ENCODE data around the gene NSUN6. TPM values are rescaled to one million over a fixed set of nuclear protein-coding genes. Genes with fewer than 3 reads are reported as not detected.
A peak's percentile ranks its signal among the peaks of the same experiment; 100 is the strongest.
"Not testable (repeated sequence)": the region's sequence is repeated elsewhere in the genome, so short reads cannot be mapped to it uniquely, and the experiment has no call there.

NSUN6 gene
- total and polyA plus RNA-seq, 11 donors: 3.1 to 10.0 (median 7.5) TPM

- Histone ChIP-seq H3K4me3 (no peak overlapping the region), H3K27ac (no peak overlapping the region), H3K27me3 (no peaks in the 10 kb centered on the region), H3K36me3 (peaks cover 0 to 35% (median 16%) of the 10 kb centered on the region in 9 donors), H3K4me1 (no peaks in the 10 kb centered on the region), H3K9me3 (no peaks in the 10 kb centered on the region)
- DNase-seq: no peak
- WGBS, 4 donors: 96 to 100% (median 98%) methylated on average over 3 of the region's 3 CpGs
- intact Hi-C loops (cut with DNase I): no loop called here
- no peak for ATAC-seq
- TF ChIP-seq, protein P1, sequence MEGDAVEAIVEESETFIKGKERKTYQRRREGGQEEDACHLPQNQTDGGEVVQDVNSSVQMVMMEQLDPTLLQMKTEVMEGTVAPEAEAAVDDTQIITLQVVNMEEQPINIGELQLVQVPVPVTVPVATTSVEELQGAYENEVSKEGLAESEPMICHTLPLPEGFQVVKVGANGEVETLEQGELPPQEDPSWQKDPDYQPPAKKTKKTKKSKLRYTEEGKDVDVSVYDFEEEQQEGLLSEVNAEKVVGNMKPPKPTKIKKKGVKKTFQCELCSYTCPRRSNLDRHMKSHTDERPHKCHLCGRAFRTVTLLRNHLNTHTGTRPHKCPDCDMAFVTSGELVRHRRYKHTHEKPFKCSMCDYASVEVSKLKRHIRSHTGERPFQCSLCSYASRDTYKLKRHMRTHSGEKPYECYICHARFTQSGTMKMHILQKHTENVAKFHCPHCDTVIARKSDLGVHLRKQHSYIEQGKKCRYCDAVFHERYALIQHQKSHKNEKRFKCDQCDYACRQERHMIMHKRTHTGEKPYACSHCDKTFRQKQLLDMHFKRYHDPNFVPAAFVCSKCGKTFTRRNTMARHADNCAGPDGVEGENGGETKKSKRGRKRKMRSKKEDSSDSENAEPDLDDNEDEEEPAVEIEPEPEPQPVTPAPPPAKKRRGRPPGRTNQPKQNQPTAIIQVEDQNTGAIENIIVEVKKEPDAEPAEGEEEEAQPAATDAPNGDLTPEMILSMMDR (IDR thresholded peaks at IDR 0.05): no peak
- no peak for TF ChIP-seq POLR2A (IDR thresholded peaks at IDR 0.05)
Observed at GRCh38 chr10:18599392-18599791, 52.0 kb downstream of the NSUN6 start.

DNA sequence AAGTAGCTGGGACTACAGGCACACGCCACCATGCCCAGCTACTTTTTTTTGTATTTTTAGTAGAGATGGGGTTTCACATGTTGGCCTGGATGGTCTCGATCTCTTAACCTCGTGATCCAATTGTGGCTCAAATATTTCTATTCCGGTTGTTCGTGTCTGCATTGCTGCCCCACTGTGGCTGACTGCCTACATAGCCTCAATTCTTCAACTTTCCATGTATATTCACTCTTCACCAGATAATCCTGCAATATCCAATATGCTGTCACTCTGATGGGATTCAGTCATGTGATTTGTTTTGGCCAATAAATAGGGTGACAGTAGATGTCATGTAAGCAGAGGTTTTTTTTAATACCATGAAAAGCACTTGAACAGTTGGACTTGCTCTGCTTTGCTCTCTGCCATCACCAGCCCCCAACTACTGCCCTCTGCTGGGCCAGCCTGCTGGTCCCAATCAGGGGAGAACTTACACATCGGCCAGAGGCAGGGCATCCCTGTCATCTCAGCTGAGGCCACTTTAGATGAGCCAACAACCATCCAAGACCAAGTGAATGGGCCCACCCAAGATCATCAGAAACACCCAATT is 56.7 kb downstream of the NSUN6 start:
- Histone ChIP-seq H3K27ac (no peak overlapping the region), H3K27me3 (no peaks in the 10 kb centered on the region), H3K4me1 (no peaks in the 10 kb centered on the region), H3K9me3 (peaks cover 0 to 7% (median 0%) of the 10 kb centered on the region in 12 donors), H3K4me3 (no peak overlapping the region), H3K36me3 (peaks cover 0 to 18% (median 13%) of the 10 kb centered on the region in 9 donors)
- DNase-seq: peak in 1 of 5 donors; percentile 31
- ATAC-seq: peak in 1 of 4 donors; percentile 26
- intact Hi-C loops (cut with DNase I): no loop called here
- TF ChIP-seq POLR2A (IDR thresholded peaks at IDR 0.05): no peak
- TF ChIP-seq, protein P1 (IDR thresholded peaks at IDR 0.05): peak in 4 of 12 donors; percentile 6 to 26 (median 18)
- 80 to 94% (median 90%) methylated on average over 6 of the region's 6 CpGs for WGBS, 4 donors

DNA sequence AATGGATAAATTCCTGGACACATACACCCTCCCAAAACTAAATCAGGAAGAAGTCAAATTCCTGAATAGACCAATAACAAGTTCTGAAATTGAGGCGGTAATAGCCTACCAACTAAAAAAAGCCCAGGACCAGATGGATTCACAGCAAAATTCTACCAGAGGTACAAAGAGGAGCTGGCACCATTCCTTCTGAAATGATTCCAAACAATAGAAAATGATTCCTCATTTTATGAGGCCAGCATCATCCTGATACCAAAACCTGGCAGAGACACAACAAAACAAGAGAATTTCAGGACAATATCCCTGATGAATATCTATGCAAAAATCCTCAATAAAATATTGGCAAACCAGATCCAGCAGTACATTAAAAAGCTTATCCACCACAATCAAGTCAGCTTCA is 60.2 kb downstream of the NSUN6 start:
- intact Hi-C loops (cut with DNase I): not testable (repeated sequence)
- 93 to 98% (median 95%) methylated on average over 1 of the region's 1 CpG for WGBS, 4 donors

DNA sequence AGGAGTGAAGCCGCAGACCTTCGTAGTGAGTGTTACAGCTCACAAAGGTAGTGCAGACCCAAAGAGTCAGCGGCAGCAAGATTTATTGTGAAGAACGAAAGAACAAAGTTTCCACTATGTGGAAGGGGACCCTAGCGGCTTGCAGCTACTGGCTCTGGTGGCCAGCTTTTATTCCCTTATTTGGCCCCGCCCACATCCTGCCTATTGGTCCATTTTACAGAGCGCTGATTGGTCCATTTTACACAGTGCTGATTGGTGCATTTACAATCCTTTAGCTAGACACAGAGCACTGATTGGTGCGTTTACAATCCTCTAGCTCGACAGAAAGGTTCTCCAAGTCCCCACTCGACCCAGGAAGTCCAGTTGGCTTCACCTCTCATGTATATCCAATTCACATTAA is 64.8 kb downstream of the NSUN6 start:
- H3K9me3 ChIP-seq; DNase-seq; H3K27ac ChIP-seq; H3K4me3 ChIP-seq; H3K4me1 ChIP-seq; H3K27me3 ChIP-seq; intact Hi-C loops (cut with DNase I); ATAC-seq: not testable (repeated sequence)
- 97 to 98% (median 98%) methylated on average over 10 of the region's 10 CpGs for WGBS, 4 donors
- peaks cover 0 to 31% (median 11%) of the 10 kb centered on the region in 9 donors for H3K36me3 ChIP-seq

More for the DNA sequence above, 60.2 kb downstream of the NSUN6 start:
- not testable (repeated sequence) for H3K4me3 ChIP-seq, H3K9me3 ChIP-seq, H3K4me1 ChIP-seq, H3K27ac ChIP-seq, ATAC-seq, DNase-seq, H3K27me3 ChIP-seq
- H3K36me3 ChIP-seq: peaks cover 0 to 31% (median 14%) of the 10 kb centered on the region in 9 donors

DNA sequence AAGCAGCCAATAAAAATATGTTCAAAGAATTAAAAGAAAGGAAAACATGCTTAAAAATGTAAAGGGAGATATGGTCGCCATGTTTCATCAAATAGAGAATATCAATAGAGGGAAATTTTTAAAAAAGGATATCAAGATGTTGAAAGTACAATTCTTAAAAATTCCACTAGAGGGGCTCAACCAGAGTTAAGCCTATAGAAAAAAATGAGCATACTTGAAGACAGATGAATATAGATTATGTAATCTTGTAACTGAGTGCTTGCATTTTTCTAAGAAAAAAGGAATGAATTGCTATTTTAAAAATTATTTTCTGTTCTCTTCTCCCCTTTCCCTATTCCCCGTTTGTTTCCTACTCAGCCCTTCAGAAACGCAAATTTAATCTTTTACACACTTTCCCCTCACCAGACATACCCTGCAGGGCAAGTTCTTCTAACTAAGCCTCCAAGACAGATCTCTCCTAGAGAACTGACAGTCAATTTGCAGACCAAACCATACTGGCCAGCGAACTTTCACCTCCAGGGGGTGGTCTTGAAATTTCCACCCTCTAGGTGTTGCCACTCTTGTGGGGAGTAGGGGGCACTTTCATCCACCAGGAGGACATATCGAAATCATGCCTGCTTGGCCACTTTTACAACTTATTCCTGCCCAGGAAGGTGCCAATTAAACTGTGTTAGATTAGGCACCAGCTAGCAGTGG is 67.7 kb downstream of the NSUN6 start:
- ATAC-seq: no peak
- H3K36me3 ChIP-seq: peaks cover 0 to 55% (median 26%) of the 10 kb centered on the region in 9 donors
- no peak overlapping the region for H3K4me3 ChIP-seq
- 70 to 94% (median 85%) methylated on average over 5 of the region's 5 CpGs for WGBS, 4 donors
- H3K27me3 ChIP-seq: no peaks in the 10 kb centered on the region
- no peak for DNase-seq
- intact Hi-C loops (cut with DNase I): no loop called here
- TF ChIP-seq, protein P1 (IDR thresholded peaks at IDR 0.05): peak in 6 of 12 donors; percentile 3 to 20 (median 10)
- TF ChIP-seq POLR2A (IDR thresholded peaks at IDR 0.05): no peak
- peaks cover 0 to 6% (median 0%) of the 10 kb centered on the region in 12 donors for H3K4me1 ChIP-seq
- no peaks in the 10 kb centered on the region for H3K9me3 ChIP-seq
- no peak overlapping the region for H3K27ac ChIP-seq

Measured in heart left ventricle (tissue), 16 donors.